Measurements from ENCODE around the gene CPNE6. TPM values are rescaled to one million over a fixed set of nuclear protein-coding genes. Genes with fewer than 3 reads are reported as not detected.
"Not testable (repeated sequence)": the region's sequence is repeated elsewhere in the genome, so short reads cannot be mapped to it uniquely, and the experiment has no call there.

The CPNE6 gene
- total and polyA plus RNA-seq, 5 donors: 0.14 to 0.16 TPM; not detected in 3

DNA sequence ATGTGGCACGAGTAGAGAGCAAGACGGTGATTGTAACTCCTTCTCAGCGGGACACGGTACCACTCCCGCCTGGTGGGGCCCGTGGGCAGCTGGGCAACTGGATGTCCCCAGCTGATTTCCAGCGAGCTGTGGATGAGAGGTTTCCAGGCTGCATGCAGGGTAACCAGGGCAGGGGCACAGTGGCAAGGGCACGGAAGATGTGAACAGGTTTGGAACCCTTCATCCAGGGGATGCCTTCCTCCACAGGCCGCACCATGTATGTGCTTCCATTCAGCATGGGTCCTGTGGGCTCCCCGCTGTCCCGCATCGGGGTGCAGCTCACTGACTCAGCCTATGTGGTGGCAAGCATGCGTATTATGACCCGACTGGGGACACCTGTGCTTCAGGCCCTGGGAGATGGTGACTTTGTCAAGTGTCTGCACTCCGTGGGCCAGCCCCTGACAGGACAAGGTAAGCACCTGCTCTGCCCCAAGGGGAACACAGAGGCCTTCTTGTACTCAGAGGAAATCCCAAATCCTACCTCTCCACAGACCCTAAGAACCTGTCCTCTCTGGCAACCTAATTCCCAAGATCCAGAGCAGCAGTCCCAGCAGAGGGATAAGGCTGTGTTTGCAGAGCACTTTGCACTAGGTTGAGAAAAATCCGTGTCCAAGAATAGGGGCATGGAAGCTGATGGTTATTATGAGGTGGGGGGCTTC, 27.0 kb downstream of the CPNE6 start:
- H3K27me3 ChIP-seq (ENCODE audit: control insufficient read depth, insufficient read depth): no peaks in the 10 kb centered on the region
- DNase-seq (no peak), ATAC-seq (no peak)
- intact Hi-C loops (cut with DNase I): loop anchor here in 2 of 4 donors (10.0 kb wide), 1 partner anchor 114 kb away; the partner anchor contains the start of gene DHRS4L2 (in 2 of the 2)
- no peak overlapping the region for H3K4me3 ChIP-seq (ENCODE audit: low read length)
- H3K4me1 ChIP-seq (ENCODE audit: control insufficient read depth, insufficient read depth, low read length): peaks cover 6% of the 10 kb centered on the region
- no peaks in the 10 kb centered on the region for H3K9me3 ChIP-seq (ENCODE audit: control insufficient read depth, low read length)
- no peak overlapping the region for H3K27ac ChIP-seq (ENCODE audit: low read length)
- WGBS: 94% methylated on average over 16 of the region's 16 CpGs

GRCh38 chr14:24098927-24099813, 27.8 kb downstream of the CPNE6 start:
- no peak overlapping the region for H3K4me3 ChIP-seq (ENCODE audit: low read length)
- H3K4me1 ChIP-seq (ENCODE audit: control insufficient read depth, insufficient read depth, low read length): peaks cover 4% of the 10 kb centered on the region
- intact Hi-C loops (cut with DNase I): loop anchor here in 2 of 4 donors (10.0 kb wide), 1 partner anchor 114 kb away; the partner anchor contains the start of gene DHRS4L2 (in 2 of the 2)
- no peak for DNase-seq
- no peak for ATAC-seq
- WGBS: 82% methylated on average over 17 of the region's 17 CpGs
- H3K27ac ChIP-seq (ENCODE audit: low read length): no peak overlapping the region
- H3K27me3 ChIP-seq (ENCODE audit: control insufficient read depth, insufficient read depth): no peaks in the 10 kb centered on the region
- no peaks in the 10 kb centered on the region for H3K9me3 ChIP-seq (ENCODE audit: control insufficient read depth, low read length)

- Histone ChIP-seq H3K9me3 (ENCODE audit: control insufficient read depth, low read length) (no peaks in the 10 kb centered on the region), H3K27ac (ENCODE audit: low read length) (no peak overlapping the region), H3K4me3 (ENCODE audit: low read length) (no peak overlapping the region), H3K4me1 (ENCODE audit: control insufficient read depth, insufficient read depth, low read length) (no peaks in the 10 kb centered on the region), H3K27me3 (ENCODE audit: control insufficient read depth, insufficient read depth) (no peaks in the 10 kb centered on the region)
- no peak for ATAC-seq
- intact Hi-C loops (cut with DNase I): loop anchor here in 2 of 4 donors (10.0 kb wide), 1 partner anchor 46 kb away; the partner anchor contains the start of gene CARMIL3 (in 2 of the 2)
- 78% methylated on average over 4 of the region's 4 CpGs for WGBS
- no peak for DNase-seq
These were observed 29.0 kb downstream of the CPNE6 start for GRCh38 chr14:24100197-24100981.

- DNase-seq: no peak
- Histone ChIP-seq H3K4me1 (ENCODE audit: control insufficient read depth, insufficient read depth, low read length) (no peaks in the 10 kb centered on the region), H3K9me3 (ENCODE audit: control insufficient read depth, low read length) (no peaks in the 10 kb centered on the region), H3K4me3 (ENCODE audit: low read length) (no peak overlapping the region), H3K27ac (ENCODE audit: low read length) (no peak overlapping the region), H3K27me3 (ENCODE audit: control insufficient read depth, insufficient read depth) (no peaks in the 10 kb centered on the region)
- intact Hi-C loops (cut with DNase I): loop anchor here in 2 of 4 donors (10.0 kb wide), 1 partner anchor 46 kb away; the partner anchor contains the start of gene CARMIL3 (in 2 of the 2)
- 94% methylated on average over 3 of the region's 3 CpGs for WGBS
- ATAC-seq: no peak
These were observed 29.7 kb downstream of the CPNE6 start for GRCh38 chr14:24100982-24101494.

DNA sequence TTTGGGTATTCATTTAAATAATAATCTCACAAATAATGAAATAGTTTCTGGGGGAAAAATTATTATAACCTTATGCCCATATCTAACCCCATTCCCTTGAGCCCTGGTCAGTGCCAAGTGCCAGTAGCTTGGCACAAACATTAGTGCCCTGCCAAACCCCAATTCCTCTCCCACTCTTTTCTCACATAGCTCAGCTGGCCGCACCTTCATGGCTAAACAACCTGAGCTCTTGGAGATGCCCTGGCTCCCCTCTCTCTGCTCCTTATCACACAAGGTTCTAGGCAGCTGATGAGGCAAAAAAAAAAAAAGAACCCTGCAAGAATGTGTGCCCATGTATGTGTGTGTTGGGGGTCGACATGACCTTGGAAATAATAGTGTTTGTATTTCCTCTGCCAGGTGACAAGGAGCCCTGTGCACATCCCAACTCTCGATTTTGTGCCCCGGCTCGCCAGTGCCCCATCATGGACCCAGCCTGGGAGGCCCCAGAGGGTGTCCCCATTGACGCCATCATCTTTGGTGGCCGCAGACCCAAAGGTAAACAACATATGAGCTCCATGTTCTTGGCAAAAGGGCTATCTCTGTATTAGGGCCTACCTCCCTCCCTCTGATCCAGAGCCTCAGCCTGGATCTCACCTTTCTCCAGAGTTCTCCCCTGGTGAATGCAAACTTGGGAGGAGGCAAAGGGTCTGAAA, 31.1 kb downstream of the CPNE6 start:
- WGBS: 92% methylated on average over 7 of the region's 7 CpGs
- H3K4me3 ChIP-seq (ENCODE audit: low read length): no peak overlapping the region
- intact Hi-C loops (cut with DNase I): loop anchor here in 2 of 4 donors (10.0 kb wide), 1 partner anchor 48 kb away; the partner anchor contains the start of gene CARMIL3 (in 2 of the 2)
- no peak overlapping the region for H3K27ac ChIP-seq (ENCODE audit: low read length)
- no peaks in the 10 kb centered on the region for H3K4me1 ChIP-seq (ENCODE audit: control insufficient read depth, insufficient read depth, low read length)
- ATAC-seq (no peak), DNase-seq (no peak)
- no peaks in the 10 kb centered on the region for H3K9me3 ChIP-seq (ENCODE audit: control insufficient read depth, low read length)
- no peaks in the 10 kb centered on the region for H3K27me3 ChIP-seq (ENCODE audit: control insufficient read depth, insufficient read depth)

DNA sequence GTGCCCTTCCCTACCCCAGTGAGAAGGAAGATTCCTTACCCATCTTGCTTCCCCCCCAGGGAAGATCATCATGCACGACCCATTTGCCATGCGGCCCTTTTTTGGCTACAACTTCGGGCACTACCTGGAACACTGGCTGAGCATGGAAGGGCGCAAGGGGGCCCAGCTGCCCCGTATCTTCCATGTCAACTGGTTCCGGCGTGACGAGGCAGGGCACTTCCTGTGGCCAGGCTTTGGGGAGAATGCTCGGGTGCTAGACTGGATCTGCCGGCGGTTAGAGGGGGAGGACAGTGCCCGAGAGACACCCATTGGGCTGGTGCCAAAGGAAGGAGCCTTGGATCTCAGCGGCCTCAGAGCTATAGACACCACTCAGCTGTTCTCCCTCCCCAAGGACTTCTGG, 32.1 kb downstream of the CPNE6 start:
- ATAC-seq: no peak
- WGBS: 91% methylated on average over 13 of the region's 13 CpGs

DNA sequence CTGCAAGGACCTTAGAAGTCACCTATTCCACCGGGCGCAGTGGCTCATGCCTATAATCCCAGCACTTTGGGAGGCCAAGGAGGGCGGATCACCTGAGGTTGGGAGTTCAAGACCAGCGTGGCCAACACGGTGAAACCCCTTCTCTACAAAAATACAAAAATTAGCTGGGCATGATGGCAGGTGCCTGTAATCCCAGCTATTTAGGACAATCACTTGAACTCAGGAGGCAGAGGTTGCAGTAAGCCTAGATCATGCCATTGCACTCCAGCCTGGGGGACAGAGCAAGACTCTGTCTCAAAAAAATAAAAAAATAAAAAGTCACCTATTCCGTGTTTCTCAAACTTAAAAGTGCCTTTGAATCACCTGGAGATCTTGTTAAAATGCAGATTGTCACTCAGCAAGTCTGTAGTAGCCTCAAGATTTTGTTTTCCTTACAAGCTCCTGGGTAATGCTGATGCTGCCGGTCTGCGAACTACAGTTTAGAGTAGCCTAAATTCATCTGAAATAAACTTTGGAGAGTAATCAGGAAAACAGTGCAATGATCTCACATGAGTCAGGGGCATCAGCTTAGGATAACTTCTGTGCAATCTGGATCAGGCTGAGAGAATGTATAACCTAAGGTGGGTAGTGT, 34.4 kb downstream of the CPNE6 start:
- 94% methylated on average over 8 of the region's 8 CpGs for WGBS
- not testable (repeated sequence) for H3K9me3 ChIP-seq (ENCODE audit: control insufficient read depth, low read length); H3K27ac ChIP-seq (ENCODE audit: low read length); ATAC-seq; DNase-seq; H3K27me3 ChIP-seq (ENCODE audit: control insufficient read depth, insufficient read depth); H3K4me3 ChIP-seq (ENCODE audit: low read length); H3K4me1 ChIP-seq (ENCODE audit: control insufficient read depth, insufficient read depth, low read length)
- intact Hi-C loops (cut with DNase I): loop anchor here in 3 of 4 donors (5.0 to 10.0 kb wide), 2 partner anchors 48 to 51 kb away; partner anchors contain the start of gene CARMIL3 (in 2 of the 3)

More for the DNA sequence above, 32.1 kb downstream of the CPNE6 start:
- Histone ChIP-seq H3K9me3 (ENCODE audit: control insufficient read depth, low read length) (no peaks in the 10 kb centered on the region), H3K27me3 (ENCODE audit: control insufficient read depth, insufficient read depth) (no peaks in the 10 kb centered on the region), H3K27ac (ENCODE audit: low read length) (no peak overlapping the region), H3K4me1 (ENCODE audit: control insufficient read depth, insufficient read depth, low read length) (no peaks in the 10 kb centered on the region), H3K4me3 (ENCODE audit: low read length) (no peak overlapping the region)
- intact Hi-C loops (cut with DNase I): loop anchor here in 2 of 4 donors (10.0 kb wide), 1 partner anchor 49 kb away; the partner anchor contains the start of gene CARMIL3 (in 2 of the 2)
- DNase-seq: no peak

- DNase-seq (no peak), ATAC-seq (no peak)
- Histone ChIP-seq H3K27ac (ENCODE audit: low read length) (no peak overlapping the region), H3K27me3 (ENCODE audit: control insufficient read depth, insufficient read depth) (no peaks in the 10 kb centered on the region), H3K4me1 (ENCODE audit: control insufficient read depth, insufficient read depth, low read length) (no peaks in the 10 kb centered on the region), H3K4me3 (ENCODE audit: low read length) (no peak overlapping the region), H3K9me3 (ENCODE audit: control insufficient read depth, low read length) (no peaks in the 10 kb centered on the region)
- 86% methylated on average over 4 of the region's 4 CpGs for WGBS
- intact Hi-C loops (cut with DNase I): loop anchor here in 3 of 4 donors (5.0 to 10.0 kb wide), 2 partner anchors 49 to 52 kb away; partner anchors contain the start of gene CARMIL3 (in 2 of the 3)
These were observed 35.4 kb downstream of the CPNE6 start for GRCh38 chr14:24106672-24107271.

DNA sequence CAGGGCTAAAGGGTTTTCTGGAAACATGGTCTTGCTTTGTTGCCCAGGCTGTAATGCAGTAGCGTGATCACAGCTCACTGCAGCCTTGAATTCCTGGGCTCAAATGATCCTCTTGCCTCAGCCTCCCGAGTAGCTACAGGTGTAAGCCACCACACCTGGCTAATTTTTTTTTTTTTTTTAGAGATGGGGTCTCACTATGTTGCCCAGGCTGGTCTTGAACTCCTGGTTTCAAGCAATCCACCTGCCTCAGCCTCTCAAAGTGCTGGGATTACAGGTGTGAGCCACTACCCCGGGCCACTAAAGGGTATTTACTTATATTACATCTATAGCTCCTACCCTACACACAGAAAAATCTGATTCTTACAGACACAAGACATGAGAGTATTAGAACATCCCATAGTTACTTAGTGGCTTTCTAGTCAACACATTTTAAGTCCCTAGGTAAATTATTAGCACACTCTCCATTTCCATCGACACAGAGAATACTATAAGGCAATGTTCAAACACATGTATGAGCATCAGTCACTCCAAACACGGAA, 37.0 kb downstream of the CPNE6 start:
- no peak overlapping the region for H3K4me3 ChIP-seq (ENCODE audit: low read length)
- DNase-seq: no peak
- intact Hi-C loops (cut with DNase I): loop anchor here in 3 of 4 donors (5.0 to 10.0 kb wide), 2 partner anchors 51 to 54 kb away; partner anchors contain the start of gene CARMIL3 (in 2 of the 3)
- no peaks in the 10 kb centered on the region for H3K27me3 ChIP-seq (ENCODE audit: control insufficient read depth, insufficient read depth)
- no peaks in the 10 kb centered on the region for H3K9me3 ChIP-seq (ENCODE audit: control insufficient read depth, low read length)
- WGBS: 45% methylated on average over 5 of the region's 5 CpGs
- ATAC-seq: peak in 1 of 2 donors; percentile 4
- H3K4me1 ChIP-seq (ENCODE audit: control insufficient read depth, insufficient read depth, low read length): no peaks in the 10 kb centered on the region
- no peak overlapping the region for H3K27ac ChIP-seq (ENCODE audit: low read length)
